ENCODE results near the gene CCDC9B. TPM values are rescaled to one million over a fixed set of nuclear protein-coding genes. Genes with fewer than 3 reads are reported as not detected.

The CCDC9B gene
- total RNA-seq, 6 donors from 2014 or later, result 15.5 to 140 (median 68.1) TPM

DNA sequence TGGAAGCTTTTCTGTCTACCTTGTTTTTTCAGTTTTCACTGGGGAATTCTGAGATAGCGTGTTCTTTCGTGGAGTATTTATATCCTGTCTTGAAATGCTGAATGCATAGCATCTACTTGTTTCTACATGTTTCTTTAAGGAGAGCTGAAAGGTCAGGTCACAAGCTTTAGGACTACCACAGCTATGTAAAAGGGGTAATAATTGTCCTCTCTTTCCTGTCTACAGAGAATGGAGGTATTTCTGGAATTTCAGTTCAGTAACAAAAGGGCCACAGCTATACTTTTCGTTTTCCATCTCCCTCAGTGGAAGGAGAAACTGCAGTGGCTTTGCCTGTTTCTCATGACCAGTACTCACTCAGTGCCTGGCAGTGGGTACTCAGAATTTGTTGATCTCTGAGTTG lies 12.6 kb downstream of the CCDC9B start:
- no peaks in the 10 kb centered on the region for H3K36me3 ChIP-seq

DNA sequence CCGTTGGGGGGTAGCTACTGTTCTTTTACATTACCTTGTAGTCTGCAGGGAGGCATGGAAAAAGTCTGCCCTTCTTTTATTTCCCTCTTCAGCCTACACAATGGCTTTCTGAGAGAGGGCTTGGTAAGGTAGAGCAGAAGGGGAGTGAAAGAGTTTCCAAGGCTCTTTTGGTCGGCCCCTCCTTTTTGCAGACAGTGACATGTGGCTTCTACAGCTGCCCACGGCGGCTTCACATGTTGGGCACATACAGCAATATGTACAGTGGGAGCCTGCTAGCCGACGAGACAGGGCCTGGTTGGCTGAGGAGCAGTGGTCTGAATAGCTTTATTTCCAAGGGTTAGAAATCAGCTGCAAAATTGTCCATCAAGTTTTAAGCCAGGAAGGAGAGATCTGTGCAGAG lies 13.3 kb downstream of the CCDC9B start:
- H3K9me3 ChIP-seq, result no peaks in the 10 kb centered on the region
- H3K36me3 ChIP-seq, result no peaks in the 10 kb centered on the region
- DNase-seq (no peak), ATAC-seq (ENCODE audit: low FRiP score in 2 of 2) (no peak)
- no peaks in the 10 kb centered on the region for H3K27me3 ChIP-seq
- no peak overlapping the region for H3K4me3 ChIP-seq
- peaks cover 41 to 87% (median 50%) of the 10 kb centered on the region in 4 donors for H3K4me1 ChIP-seq
- no peak overlapping the region for H3K27ac ChIP-seq
- TF ChIP-seq, protein P1, sequence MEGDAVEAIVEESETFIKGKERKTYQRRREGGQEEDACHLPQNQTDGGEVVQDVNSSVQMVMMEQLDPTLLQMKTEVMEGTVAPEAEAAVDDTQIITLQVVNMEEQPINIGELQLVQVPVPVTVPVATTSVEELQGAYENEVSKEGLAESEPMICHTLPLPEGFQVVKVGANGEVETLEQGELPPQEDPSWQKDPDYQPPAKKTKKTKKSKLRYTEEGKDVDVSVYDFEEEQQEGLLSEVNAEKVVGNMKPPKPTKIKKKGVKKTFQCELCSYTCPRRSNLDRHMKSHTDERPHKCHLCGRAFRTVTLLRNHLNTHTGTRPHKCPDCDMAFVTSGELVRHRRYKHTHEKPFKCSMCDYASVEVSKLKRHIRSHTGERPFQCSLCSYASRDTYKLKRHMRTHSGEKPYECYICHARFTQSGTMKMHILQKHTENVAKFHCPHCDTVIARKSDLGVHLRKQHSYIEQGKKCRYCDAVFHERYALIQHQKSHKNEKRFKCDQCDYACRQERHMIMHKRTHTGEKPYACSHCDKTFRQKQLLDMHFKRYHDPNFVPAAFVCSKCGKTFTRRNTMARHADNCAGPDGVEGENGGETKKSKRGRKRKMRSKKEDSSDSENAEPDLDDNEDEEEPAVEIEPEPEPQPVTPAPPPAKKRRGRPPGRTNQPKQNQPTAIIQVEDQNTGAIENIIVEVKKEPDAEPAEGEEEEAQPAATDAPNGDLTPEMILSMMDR (IDR thresholded peaks at IDR 0.05), result no peak
- TF ChIP-seq EP300 (IDR thresholded peaks at IDR 0.05) (no peak), POLR2AphosphoS5 (IDR thresholded peaks at IDR 0.05) (no peak), POLR2A (IDR thresholded peaks at IDR 0.05) (no peak)
- 57% methylated on average over 6 of the region's 6 CpGs for WGBS, 2 donors

More for the DNA sequence above, 12.6 kb downstream of the CCDC9B start:
- Histone ChIP-seq H3K4me3 (no peak overlapping the region), H3K27me3 (no peaks in the 10 kb centered on the region), H3K27ac (no peak overlapping the region), H3K4me1 (peaks cover 42 to 87% (median 52%) of the 10 kb centered on the region in 4 donors), H3K9me3 (no peaks in the 10 kb centered on the region)
- ATAC-seq (ENCODE audit: low FRiP score in 2 of 2) (no peak), DNase-seq (no peak)
- 59 to 62% methylated on average over 3 of the region's 3 CpGs for WGBS, 2 donors
- TF ChIP-seq POLR2A (IDR thresholded peaks at IDR 0.05), result no peak
- no peak for TF ChIP-seq POLR2AphosphoS5 (IDR thresholded peaks at IDR 0.05)
- TF ChIP-seq, protein P1 (IDR thresholded peaks at IDR 0.05), result no peak
- no peak for TF ChIP-seq EP300 (IDR thresholded peaks at IDR 0.05)

DNA sequence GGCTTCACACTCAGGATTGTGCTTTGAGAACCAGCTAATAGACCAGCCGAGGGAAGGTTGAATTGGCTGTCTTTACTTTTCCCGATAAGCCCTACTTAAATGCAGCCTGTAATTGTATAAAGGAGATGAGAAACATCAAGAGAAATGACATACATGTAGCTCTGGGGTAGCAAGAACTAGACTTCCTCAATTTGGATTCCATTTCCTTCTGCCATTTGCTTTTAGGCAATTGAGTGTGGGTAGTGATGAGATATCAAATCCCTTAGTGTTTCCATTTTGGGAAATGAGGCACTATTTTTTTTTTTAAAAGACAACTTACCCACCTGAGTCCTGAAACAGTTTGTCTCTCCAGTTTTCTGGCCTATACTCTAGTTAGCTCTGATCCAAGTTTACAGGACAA lies 15.0 kb downstream of the CCDC9B start:
- Histone ChIP-seq H3K4me3 (peak overlapping the region in 2 of 4 donors; percentile 66 to 77), H3K36me3 (no peaks in the 10 kb centered on the region), H3K27ac (peak overlapping the region in 2 of 4 donors; percentile 13 to 91), H3K4me1 (peaks cover 37 to 77% (median 43%) of the 10 kb centered on the region in 4 donors), H3K9me3 (no peaks in the 10 kb centered on the region), H3K27me3 (no peaks in the 10 kb centered on the region)
- ATAC-seq (ENCODE audit: low FRiP score in 2 of 2) (no peak), DNase-seq (no peak)
- no peak for TF ChIP-seq EP300 (IDR thresholded peaks at IDR 0.05)
- TF ChIP-seq, protein P1 (IDR thresholded peaks at IDR 0.05), result no peak
- TF ChIP-seq POLR2AphosphoS5 (IDR thresholded peaks at IDR 0.05), result no peak
- no peak for TF ChIP-seq POLR2A (IDR thresholded peaks at IDR 0.05)
- WGBS, 2 donors, result 75 to 76% methylated on average over 2 of the region's 2 CpGs

DNA sequence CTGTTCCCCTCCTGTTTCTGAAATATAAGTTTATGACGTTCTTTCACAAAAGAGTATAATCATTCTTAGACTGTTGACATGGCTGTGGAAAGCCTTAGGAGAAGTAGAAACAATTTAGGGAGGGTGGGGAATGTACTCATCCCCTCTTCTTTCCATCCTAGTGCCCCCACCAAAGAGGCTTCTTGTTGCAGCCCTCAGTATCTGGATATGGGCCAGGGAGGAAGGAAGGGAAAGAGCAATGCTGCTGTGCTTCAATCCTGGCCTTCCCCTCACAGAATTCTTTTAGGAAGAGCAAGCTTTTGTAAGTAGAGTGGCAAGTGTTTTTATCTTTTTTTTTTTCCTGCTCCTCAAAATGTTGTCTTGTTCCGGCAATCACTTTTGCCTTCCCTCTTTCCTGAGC lies 15.6 kb downstream of the CCDC9B start:
- Histone ChIP-seq H3K27me3 (no peaks in the 10 kb centered on the region), H3K9me3 (no peaks in the 10 kb centered on the region), H3K27ac (peak overlapping the region; percentile 13 to 91 (median 80)), H3K4me3 (peak overlapping the region in 3 of 4 donors; percentile 66 to 80 (median 77)), H3K36me3 (no peaks in the 10 kb centered on the region), H3K4me1 (peaks cover 31 to 72% (median 39%) of the 10 kb centered on the region in 4 donors)
- ATAC-seq (ENCODE audit: low FRiP score in 2 of 2) (no peak), DNase-seq (no peak)
- no peak for TF ChIP-seq EP300 (IDR thresholded peaks at IDR 0.05)
- TF ChIP-seq, protein P1 (IDR thresholded peaks at IDR 0.05), result no peak
- no peak for TF ChIP-seq POLR2AphosphoS5 (IDR thresholded peaks at IDR 0.05)
- no peak for TF ChIP-seq POLR2A (IDR thresholded peaks at IDR 0.05)
- 20 to 29% methylated on average over 2 of the region's 2 CpGs for WGBS, 2 donors

All from upper lobe of left lung (tissue), 6 donors.